ENCODE results near the gene QKI. TPM values are rescaled to one million over a fixed set of nuclear protein-coding genes. Genes with fewer than 3 reads are reported as not detected.

QKI gene
- total RNA-seq, 2 donors from 2014 or later = 366 to 434 TPM

- Histone ChIP-seq H3K36me3 (no peaks in the 10 kb centered on the region), H3K27me3 (no peaks in the 10 kb centered on the region), H3K4me3 (peak overlapping the region; percentile 93 to 98), H3K9me3 (no peaks in the 10 kb centered on the region), H3K27ac (peak overlapping the region; percentile 100), H3K4me1 (peaks cover 0 to 32% of the 10 kb centered on the region in 2 donors)
- DNase-seq (ENCODE audit: low spot score) = no peak
- no peak for TF ChIP-seq CTCF (IDR thresholded peaks at IDR 0.05)
These were observed 3.1 kb downstream of the QKI start for GRCh38 chr6:163417595-163417994.

GRCh38 chr6:163418311-163419029, 4.0 kb downstream of the QKI start:
- Histone ChIP-seq H3K27me3 (no peaks in the 10 kb centered on the region), H3K36me3 (no peaks in the 10 kb centered on the region), H3K4me1 (peaks cover 0 to 41% of the 10 kb centered on the region in 2 donors), H3K4me3 (peak overlapping the region; percentile 93 to 98), H3K27ac (peak overlapping the region; percentile 100), H3K9me3 (no peaks in the 10 kb centered on the region)
- no peak for DNase-seq (ENCODE audit: low spot score)
- no peak for TF ChIP-seq CTCF (IDR thresholded peaks at IDR 0.05)

- no peak for TF ChIP-seq CTCF (IDR thresholded peaks at IDR 0.05)
- H3K36me3 ChIP-seq = no peaks in the 10 kb centered on the region
- peak overlapping the region; percentile 100 for H3K27ac ChIP-seq
- H3K4me1 ChIP-seq = peaks cover 0 to 52% of the 10 kb centered on the region in 2 donors
- H3K4me3 ChIP-seq = peak overlapping the region; percentile 93 to 98
- no peak for DNase-seq (ENCODE audit: low spot score)
- no peaks in the 10 kb centered on the region for H3K27me3 ChIP-seq
- H3K9me3 ChIP-seq = no peaks in the 10 kb centered on the region
These were observed 5.1 kb downstream of the QKI start for GRCh38 chr6:163419413-163420288.

GRCh38 chr6:163420289-163420614, 5.7 kb downstream of the QKI start:
- Histone ChIP-seq H3K36me3 (no peaks in the 10 kb centered on the region), H3K9me3 (no peaks in the 10 kb centered on the region), H3K4me3 (peak overlapping the region in 1 of 2 donors; percentile 93), H3K4me1 (peaks cover 0 to 58% of the 10 kb centered on the region in 2 donors), H3K27ac (peak overlapping the region; percentile 100), H3K27me3 (no peaks in the 10 kb centered on the region)
- TF ChIP-seq CTCF (IDR thresholded peaks at IDR 0.05) = no peak
- no peak for DNase-seq (ENCODE audit: low spot score)

- H3K36me3 ChIP-seq = no peaks in the 10 kb centered on the region
- H3K27ac ChIP-seq = peak overlapping the region; percentile 100
- peaks cover 0 to 79% of the 10 kb centered on the region in 2 donors for H3K4me1 ChIP-seq
These were observed 8.0 kb downstream of the QKI start for GRCh38 chr6:163422550-163422949.

More at GRCh38 chr6:163422550-163422949, 8.0 kb downstream of the QKI start:
- Histone ChIP-seq H3K27me3 (no peaks in the 10 kb centered on the region), H3K4me3 (peak overlapping the region in 1 of 2 donors; percentile 4), H3K9me3 (no peaks in the 10 kb centered on the region)
- TF ChIP-seq CTCF (IDR thresholded peaks at IDR 0.05) = no peak
- DNase-seq (ENCODE audit: low spot score) = no peak
